ENCODE measurements around the gene CARD11.
A peak's percentile ranks its signal among the peaks of the same experiment; 100 is the strongest.

The CARD11 gene

GRCh38 chr7:2864204-2864985, 179.3 kb downstream of the CARD11 start:
- DNase-seq: no peak

DNA sequence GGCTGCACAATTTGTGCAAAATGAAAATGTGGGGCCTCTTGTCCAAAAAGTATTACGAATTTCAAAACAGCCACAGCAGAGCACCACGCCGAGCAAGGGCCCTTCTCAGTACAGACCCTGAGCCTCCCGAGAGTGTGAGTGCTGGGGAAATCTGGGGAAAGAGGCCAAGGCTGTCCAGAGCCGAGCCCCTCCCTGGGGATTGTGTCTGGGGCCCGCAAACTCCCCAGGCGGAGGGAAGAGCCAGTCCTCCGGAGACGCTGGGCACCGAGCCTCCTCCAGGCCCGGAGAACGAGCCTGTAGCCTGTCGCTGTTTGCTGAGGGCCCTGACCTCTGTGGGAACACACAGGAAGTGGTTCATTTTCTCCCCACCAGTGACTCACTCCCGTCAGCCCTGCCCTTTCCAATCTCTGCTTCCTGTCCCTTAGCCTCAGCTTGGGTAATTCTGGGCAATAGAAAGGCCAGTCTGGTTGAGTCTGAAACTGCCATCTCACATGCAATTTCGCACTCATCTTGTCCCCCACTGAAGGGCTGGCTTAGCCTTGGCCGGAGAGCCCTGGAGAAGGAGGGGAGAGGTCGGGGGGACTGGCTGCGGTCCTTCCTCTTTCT, 180.1 kb downstream of the CARD11 start:
- DNase-seq: peak; percentile 79

GRCh38 chr7:2862831-2863361, 180.8 kb downstream of the CARD11 start:
- no peak for DNase-seq

DNA sequence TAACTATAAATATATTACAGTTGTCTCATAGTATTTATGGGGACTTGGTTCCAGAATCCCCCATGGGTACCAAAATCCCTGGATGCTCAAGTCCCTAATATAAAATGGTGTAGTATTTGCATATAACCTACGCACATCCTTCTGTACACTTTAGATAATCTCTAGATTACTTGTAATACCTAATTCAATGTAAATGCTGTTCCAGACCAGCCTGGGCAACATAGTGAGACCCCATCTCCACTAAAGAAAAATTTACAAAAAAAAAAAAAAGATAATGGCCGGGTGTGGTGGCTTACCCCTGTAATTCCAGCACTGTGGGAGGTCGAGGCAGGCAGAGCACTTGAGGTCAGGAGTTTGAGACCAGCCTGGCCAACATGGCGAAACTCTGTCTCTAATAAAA, 182.2 kb downstream of the CARD11 start:
- DNase-seq: no peak

DNA sequence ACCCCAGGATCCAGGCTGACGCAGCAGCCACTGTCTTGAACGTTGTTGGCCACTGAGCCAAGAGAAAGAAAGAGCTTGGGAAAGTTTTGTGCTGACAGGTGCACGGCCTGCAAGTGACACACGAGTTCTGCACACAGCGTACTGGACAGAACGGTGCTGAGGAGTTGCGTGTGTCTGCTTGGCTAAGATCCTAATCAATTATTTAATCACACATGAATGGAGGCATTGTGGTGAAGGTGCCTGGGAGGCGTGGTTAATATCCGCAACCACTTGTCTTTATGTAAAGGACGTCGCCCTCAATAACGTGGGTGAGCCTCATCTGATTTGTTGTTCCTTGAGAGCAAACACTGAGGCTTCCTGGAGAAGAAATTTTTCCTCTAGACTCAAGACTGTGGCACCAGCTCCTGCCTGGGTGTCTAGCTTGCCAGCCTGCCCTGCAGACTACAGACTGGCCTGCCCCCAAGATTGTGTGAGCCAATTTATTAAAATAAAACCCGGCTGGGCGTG, 183.0 kb downstream of the CARD11 start:
- DNase-seq: no peak

DNA sequence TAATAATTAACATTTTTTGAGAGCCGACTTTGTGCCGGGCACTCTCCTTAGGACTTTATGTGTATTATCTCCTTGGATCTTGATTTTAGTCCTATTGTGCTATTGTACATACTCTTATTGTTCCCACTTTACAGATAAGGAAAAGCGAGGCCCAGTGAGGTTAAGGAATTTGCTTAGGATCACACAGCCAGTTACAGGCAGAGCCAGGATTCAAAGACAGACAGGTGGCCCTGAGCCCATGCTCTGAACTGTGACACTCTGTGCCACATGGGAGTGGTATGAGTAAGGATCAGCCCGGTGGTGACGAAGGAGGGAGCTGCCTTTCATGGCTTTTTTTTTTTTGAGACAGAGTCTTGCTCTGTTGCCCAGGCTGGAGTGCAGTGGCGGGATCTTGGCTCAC, 183.7 kb downstream of the CARD11 start:
- DNase-seq: no peak

DNA sequence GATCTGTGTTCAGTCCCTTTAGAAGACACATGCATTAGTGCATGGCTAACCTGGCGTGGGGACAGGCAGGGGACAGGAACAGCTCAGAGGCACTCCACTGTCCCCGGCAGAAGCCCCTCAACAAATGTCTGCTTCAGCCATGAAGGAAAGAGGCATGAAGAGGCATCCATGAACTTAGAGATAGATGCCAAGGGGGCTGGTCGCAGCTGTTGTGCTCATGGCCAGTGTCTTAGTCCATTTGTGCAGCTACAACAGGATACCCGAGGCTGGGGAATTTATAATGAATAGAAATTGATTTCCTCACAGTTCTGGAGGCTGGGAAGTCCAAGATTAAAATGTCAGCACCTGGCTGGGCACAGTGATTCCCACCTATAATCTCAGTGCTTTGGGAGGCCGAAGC, 185.0 kb downstream of the CARD11 start:
- DNase-seq: no peak

DNA sequence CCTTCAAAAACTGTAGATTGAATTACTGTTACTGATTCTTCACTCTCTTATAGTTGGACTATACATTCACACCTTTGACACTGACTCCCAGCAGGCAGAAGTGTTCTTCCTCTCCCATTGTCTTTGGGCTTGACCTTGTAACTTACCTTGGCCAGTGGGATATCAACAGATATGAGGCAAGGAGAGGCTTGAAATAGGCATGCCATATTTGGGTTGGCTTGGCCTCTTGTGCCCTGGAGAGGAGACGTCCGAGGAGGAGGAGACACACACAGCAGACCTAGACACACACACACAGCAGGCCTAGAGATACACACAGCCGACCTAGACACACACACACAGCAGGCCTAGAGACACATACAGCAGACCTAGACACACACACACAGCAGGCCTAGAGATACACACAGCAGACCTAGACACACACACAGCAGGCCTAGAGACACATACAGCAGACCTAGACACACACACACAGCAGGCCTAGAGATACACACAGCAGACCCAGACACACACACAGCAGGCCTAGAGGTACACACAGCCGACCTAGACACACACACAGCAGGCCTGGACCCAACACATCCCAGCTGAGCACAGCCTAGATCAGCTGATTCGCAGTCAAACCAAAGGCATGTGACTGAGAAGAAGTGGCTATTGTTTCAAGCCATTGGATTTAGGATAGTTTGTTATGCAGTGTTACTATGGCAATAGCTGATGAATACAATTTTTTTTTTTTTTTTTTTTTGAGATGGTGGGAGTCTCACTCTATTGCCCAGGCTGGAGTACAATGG, 187.1 kb downstream of the CARD11 start:
- no peak for DNase-seq
